Stimulated activated memory B cell treated with anti-CD40 and anti-IgM and Interleukin-4, amounts not matched to agents 10 μg/mL and 1 μg/mL and 100 μg/mL, for 72 hours (primary cell): ENCODE data around the gene SLAMF1.
"Not testable (repeated sequence)": the region's sequence is repeated elsewhere in the genome, so short reads cannot be mapped to it uniquely, and the experiment has no call there.

Source experiments
- ATAC-seq: fragments of 150-1000 bp; cut with Tn5 transposase; 2 replicates; pipeline ENCODE4 v1.10.0; 2021
- H3K27ac Mint-ChIP-seq: one replicate; pipeline ENCODE4 v1.8.0; 2022; ENCODE audit warnings: mild to moderate bottlenecking, mixed read lengths
- H3K27me3 Mint-ChIP-seq: one replicate; pipeline ENCODE4 v1.8.0; 2022; ENCODE audit warnings: mixed read lengths
- H3K36me3 Mint-ChIP-seq: one replicate; pipeline ENCODE4 v1.8.0; 2022; ENCODE audit warnings: mixed read lengths
- H3K4me1 Mint-ChIP-seq: one replicate; pipeline ENCODE4 v1.8.0; 2022; ENCODE audit warnings: mixed read lengths
- H3K4me3 Mint-ChIP-seq: one replicate; pipeline ENCODE4 v1.8.0; 2022; ENCODE audit warnings: mild to moderate bottlenecking, moderate library complexity, mixed read lengths
- H3K9me3 Mint-ChIP-seq: one replicate; pipeline ENCODE4 v1.8.0; 2022; ENCODE audit warnings: mixed read lengths

The SLAMF1 gene

DNA sequence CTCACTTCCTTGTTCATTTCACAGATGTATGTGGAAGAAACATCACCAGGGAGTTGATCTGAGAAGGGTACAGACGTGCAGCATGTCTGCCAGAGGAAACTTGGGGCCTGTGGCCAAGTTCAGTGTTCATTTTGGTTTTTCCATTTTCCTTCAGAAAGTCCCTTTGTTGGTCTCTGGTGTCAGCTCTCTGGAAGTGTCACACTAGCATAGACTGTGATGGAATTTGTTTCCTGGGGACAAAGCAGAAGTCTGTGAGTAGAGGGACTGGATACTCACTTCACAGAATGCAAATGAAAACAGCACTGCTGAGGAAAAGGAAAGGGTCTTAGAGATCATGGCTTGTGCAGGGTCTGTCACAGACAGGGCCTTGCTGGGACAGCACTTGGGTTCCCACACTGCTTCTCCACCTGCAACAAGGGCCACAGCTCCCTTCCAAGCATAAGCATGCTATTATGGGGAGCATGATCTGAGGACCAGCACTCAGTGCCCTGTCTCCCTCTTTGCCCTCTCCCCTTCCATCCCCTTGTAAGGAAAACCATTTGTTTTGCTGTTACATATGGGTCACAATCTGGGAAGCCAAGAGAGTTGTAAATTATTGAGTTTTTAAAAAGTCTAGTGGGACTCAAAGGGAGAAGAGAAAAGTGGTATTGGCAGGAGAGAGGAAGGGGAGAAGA, 36.1 kb downstream of the SLAMF1 start:
- Mint-ChIP-seq H3K9me3 (no peaks in the 10 kb centered on the region), H3K27me3 (no peaks in the 10 kb centered on the region), H3K4me1 (peaks cover 41% of the 10 kb centered on the region), H3K27ac (peak overlapping the region; percentile 85), H3K36me3 (peaks cover 56% of the 10 kb centered on the region), H3K4me3 (no peak overlapping the region)
- peak; percentile 17 for ATAC-seq

DNA sequence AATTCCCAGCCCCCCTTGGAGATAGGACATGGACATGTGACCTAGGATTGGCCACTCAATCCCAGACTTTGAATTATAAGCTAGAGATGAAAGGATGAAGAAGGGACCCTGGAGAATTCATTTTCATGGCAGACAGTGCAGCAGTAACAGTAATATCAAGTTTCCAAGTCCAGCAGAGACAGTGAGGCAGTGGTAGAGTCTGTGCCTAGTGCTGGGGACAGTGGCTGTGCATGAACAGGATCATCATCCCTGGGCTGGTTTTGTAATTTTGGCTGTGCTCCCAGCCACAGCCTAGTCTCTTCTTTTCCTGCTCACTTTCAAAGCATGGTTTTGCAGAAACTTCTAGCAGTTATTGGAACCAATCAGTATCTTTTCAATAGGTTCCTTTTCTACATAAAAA, 37.9 kb downstream of the SLAMF1 start:
- H3K9me3 Mint-ChIP-seq: peaks cover 3% of the 10 kb centered on the region
- peaks cover 47% of the 10 kb centered on the region for H3K4me1 Mint-ChIP-seq
- no peaks in the 10 kb centered on the region for H3K27me3 Mint-ChIP-seq
- H3K36me3 Mint-ChIP-seq: peaks cover 58% of the 10 kb centered on the region
- H3K27ac Mint-ChIP-seq: peak overlapping the region; percentile 88
- no peak overlapping the region for H3K4me3 Mint-ChIP-seq
- no peak for ATAC-seq

- H3K4me1 Mint-ChIP-seq: peaks cover 47% of the 10 kb centered on the region
- peak overlapping the region; percentile 88 for H3K27ac Mint-ChIP-seq
Measured at GRCh38 chr1:160608514-160608913, 38.3 kb downstream of the SLAMF1 start.

GRCh38 chr1:160608057-160608456, 38.8 kb downstream of the SLAMF1 start:
- H3K36me3 Mint-ChIP-seq: peaks cover 53% of the 10 kb centered on the region
- H3K27ac Mint-ChIP-seq: peak overlapping the region; percentile 88
- peaks cover 5% of the 10 kb centered on the region for H3K9me3 Mint-ChIP-seq
- H3K27me3 Mint-ChIP-seq: no peaks in the 10 kb centered on the region
- peaks cover 47% of the 10 kb centered on the region for H3K4me1 Mint-ChIP-seq
- peak; percentile 51 for ATAC-seq
- no peak overlapping the region for H3K4me3 Mint-ChIP-seq

More at GRCh38 chr1:160608514-160608913, 38.3 kb downstream of the SLAMF1 start:
- Mint-ChIP-seq H3K27me3 (no peaks in the 10 kb centered on the region), H3K4me3 (no peak overlapping the region), H3K36me3 (peaks cover 54% of the 10 kb centered on the region), H3K9me3 (peaks cover 3% of the 10 kb centered on the region)
- ATAC-seq: no peak

DNA sequence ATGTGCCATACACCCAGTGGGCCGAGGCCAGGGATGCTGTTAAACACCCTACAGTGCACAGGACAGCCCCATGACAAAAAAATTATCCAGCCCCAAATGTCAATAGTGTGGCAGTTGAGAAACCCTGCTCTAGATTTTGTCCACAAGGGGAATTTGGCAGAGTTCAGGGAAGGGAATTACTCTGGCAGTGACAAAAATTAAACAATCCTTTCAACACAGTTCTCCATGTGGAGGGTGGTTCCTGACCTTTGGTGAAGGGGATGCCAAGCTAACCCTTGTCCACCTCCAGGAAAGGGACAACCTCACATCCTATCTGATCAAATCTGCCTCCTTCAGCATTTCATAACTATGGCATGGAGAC, 39.2 kb downstream of the SLAMF1 start:
- H3K36me3 Mint-ChIP-seq: peaks cover 53% of the 10 kb centered on the region
- peak overlapping the region; percentile 88 for H3K27ac Mint-ChIP-seq
- ATAC-seq: peak; percentile 2
- peaks cover 47% of the 10 kb centered on the region for H3K4me1 Mint-ChIP-seq
- no peaks in the 10 kb centered on the region for H3K27me3 Mint-ChIP-seq
- H3K9me3 Mint-ChIP-seq: peaks cover 8% of the 10 kb centered on the region
- no peak overlapping the region for H3K4me3 Mint-ChIP-seq

- Mint-ChIP-seq H3K27me3 (no peaks in the 10 kb centered on the region), H3K4me3 (no peak overlapping the region), H3K9me3 (peaks cover 8% of the 10 kb centered on the region), H3K27ac (peak overlapping the region; percentile 88), H3K36me3 (peaks cover 48% of the 10 kb centered on the region), H3K4me1 (peaks cover 47% of the 10 kb centered on the region)
- peak; percentile 93 for ATAC-seq
Measured at GRCh38 chr1:160607011-160607671, 39.7 kb downstream of the SLAMF1 start.

- Mint-ChIP-seq H3K4me1 (peaks cover 47% of the 10 kb centered on the region), H3K36me3 (peaks cover 50% of the 10 kb centered on the region), H3K9me3 (peaks cover 12% of the 10 kb centered on the region), H3K27me3 (no peaks in the 10 kb centered on the region), H3K4me3 (no peak overlapping the region), H3K27ac (peak overlapping the region; percentile 88)
- ATAC-seq: no peak
Measured at GRCh38 chr1:160606611-160607010, 40.2 kb downstream of the SLAMF1 start.

DNA sequence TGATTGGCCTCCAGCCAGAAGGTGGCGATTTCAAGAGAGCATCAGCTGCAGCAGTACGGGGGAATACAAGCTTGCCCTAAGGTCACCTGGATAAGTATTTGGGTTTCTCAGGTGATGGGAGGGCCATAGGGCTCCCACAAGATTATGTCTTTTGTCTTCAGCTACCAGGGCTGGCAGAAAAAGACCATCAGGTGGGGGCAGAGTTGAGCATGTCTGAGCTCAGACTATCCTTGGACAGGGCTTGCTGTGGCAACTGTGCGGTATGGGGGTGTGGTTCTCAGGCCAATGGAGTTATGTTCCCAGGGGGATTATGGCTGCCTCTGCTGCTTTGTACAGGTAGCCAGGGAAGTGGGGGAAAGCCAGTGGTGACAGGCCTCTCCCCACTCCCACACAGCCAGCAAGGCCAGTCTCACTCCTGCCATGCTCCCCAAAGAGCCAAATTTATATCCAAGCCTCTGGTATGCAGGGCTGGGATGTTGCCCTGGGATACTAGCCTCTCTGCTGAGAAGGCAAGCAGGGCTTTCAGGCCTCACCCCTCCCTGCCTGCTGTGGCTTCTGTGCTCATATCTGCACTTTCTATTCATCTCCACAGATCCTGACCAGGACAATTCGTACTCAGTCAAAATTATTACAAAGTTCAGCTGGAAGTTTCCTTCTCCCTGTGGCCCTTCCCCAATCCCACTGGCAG, 40.9 kb downstream of the SLAMF1 start:
- Mint-ChIP-seq H3K9me3 (peaks cover 15% of the 10 kb centered on the region), H3K36me3 (peaks cover 53% of the 10 kb centered on the region), H3K4me3 (no peak overlapping the region), H3K27ac (peak overlapping the region; percentile 88), H3K4me1 (peaks cover 43% of the 10 kb centered on the region), H3K27me3 (no peaks in the 10 kb centered on the region)
- ATAC-seq: no peak

DNA sequence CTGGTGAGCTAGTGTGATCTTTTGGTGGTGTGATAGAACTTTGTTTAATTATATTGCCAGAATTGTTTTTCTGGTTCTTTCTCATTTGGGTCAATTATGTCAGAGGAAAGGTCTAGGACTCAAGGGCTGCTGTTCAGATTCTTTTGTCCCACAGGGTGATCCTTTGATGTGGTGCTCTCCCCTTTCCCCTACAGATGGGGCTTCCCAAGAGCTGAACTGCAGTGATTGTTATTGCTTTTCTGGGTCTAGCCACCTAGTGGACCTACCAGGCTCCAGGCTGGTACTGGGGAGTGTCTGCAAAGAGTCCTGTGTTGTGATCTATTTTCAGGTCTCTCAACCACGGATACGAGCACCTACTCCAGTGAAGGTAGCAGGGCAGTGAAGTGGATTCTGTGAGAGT, 41.6 kb downstream of the SLAMF1 start:
- H3K27me3 Mint-ChIP-seq: no peaks in the 10 kb centered on the region
- peaks cover 49% of the 10 kb centered on the region for H3K36me3 Mint-ChIP-seq
- peaks cover 15% of the 10 kb centered on the region for H3K9me3 Mint-ChIP-seq
- no peak overlapping the region for H3K4me3 Mint-ChIP-seq
- peak overlapping the region; percentile 88 for H3K27ac Mint-ChIP-seq
- peaks cover 39% of the 10 kb centered on the region for H3K4me1 Mint-ChIP-seq
- ATAC-seq: no peak

- peaks cover 21% of the 10 kb centered on the region for H3K36me3 Mint-ChIP-seq
- H3K9me3 Mint-ChIP-seq: peaks cover 13% of the 10 kb centered on the region
- H3K4me1 Mint-ChIP-seq: no peaks in the 10 kb centered on the region
- ATAC-seq: no peak
- H3K27me3 Mint-ChIP-seq: no peaks in the 10 kb centered on the region
- no peak overlapping the region for H3K4me3 Mint-ChIP-seq
- H3K27ac Mint-ChIP-seq: peak overlapping the region; percentile 61
Measured at GRCh38 chr1:160597705-160598104, 49.1 kb downstream of the SLAMF1 start.

- Mint-ChIP-seq H3K9me3 (peaks cover 13% of the 10 kb centered on the region), H3K27me3 (no peaks in the 10 kb centered on the region), H3K4me3 (no peak overlapping the region), H3K4me1 (no peaks in the 10 kb centered on the region), H3K27ac (no peak overlapping the region), H3K36me3 (peaks cover 21% of the 10 kb centered on the region)
- ATAC-seq: no peak
Measured at GRCh38 chr1:160597051-160597450, 49.8 kb downstream of the SLAMF1 start.

GRCh38 chr1:160590488-160590887, 56.4 kb downstream of the SLAMF1 start:
- Mint-ChIP-seq H3K4me1 (peaks cover 14% of the 10 kb centered on the region), H3K27ac (no peak overlapping the region), H3K4me3 (no peak overlapping the region), H3K36me3 (peaks cover 8% of the 10 kb centered on the region), H3K27me3 (no peaks in the 10 kb centered on the region), H3K9me3 (peaks cover 9% of the 10 kb centered on the region)
- ATAC-seq: no peak

- ATAC-seq: no peak
- H3K27me3 Mint-ChIP-seq: no peaks in the 10 kb centered on the region
- peaks cover 3% of the 10 kb centered on the region for H3K9me3 Mint-ChIP-seq
- no peak overlapping the region for H3K4me3 Mint-ChIP-seq
- H3K27ac Mint-ChIP-seq: no peak overlapping the region
- no peaks in the 10 kb centered on the region for H3K36me3 Mint-ChIP-seq
- peaks cover 14% of the 10 kb centered on the region for H3K4me1 Mint-ChIP-seq
Measured at GRCh38 chr1:160588468-160588867, 58.4 kb downstream of the SLAMF1 start.

GRCh38 chr1:160584784-160585183, 62.1 kb downstream of the SLAMF1 start:
- Mint-ChIP-seq H3K27ac (no peak overlapping the region), H3K4me1 (peaks cover 34% of the 10 kb centered on the region)

GRCh38 chr1:160582976-160583375, 63.9 kb downstream of the SLAMF1 start:
- H3K9me3 Mint-ChIP-seq, H3K36me3 Mint-ChIP-seq, ATAC-seq, H3K4me3 Mint-ChIP-seq, H3K27me3 Mint-ChIP-seq, H3K27ac Mint-ChIP-seq: not testable (repeated sequence)
- H3K4me1 Mint-ChIP-seq: peaks cover 25% of the 10 kb centered on the region

More at GRCh38 chr1:160584784-160585183, 62.1 kb downstream of the SLAMF1 start:
- no peak overlapping the region for H3K4me3 Mint-ChIP-seq
- H3K36me3 Mint-ChIP-seq: no peaks in the 10 kb centered on the region
- H3K27me3 Mint-ChIP-seq: no peaks in the 10 kb centered on the region
- no peak for ATAC-seq
- H3K9me3 Mint-ChIP-seq: peaks cover 3% of the 10 kb centered on the region
